OCI-LY3 (cell line): ENCODE measurements around the gene CCDC102A.

Experiments
- CTCF ChIP-seq: fragments of 200-600, 300-600 bp; sonication (generic); IDR thresholded peaks from 2 replicates; pipeline ENCODE4 v1.5.1; 2014; ENCODE audit warnings: antibody characterized with exemption, low read length, low read depth
- EZH2phosphoT487 ChIP-seq: fragments of 200-600 bp; shearing (Covaris generic); IDR thresholded peaks from 2 replicates; pipeline ENCODE4 v1.6.1; 2018; ENCODE audit warnings: antibody characterized with exemption, mixed run types, low read depth

DNA sequence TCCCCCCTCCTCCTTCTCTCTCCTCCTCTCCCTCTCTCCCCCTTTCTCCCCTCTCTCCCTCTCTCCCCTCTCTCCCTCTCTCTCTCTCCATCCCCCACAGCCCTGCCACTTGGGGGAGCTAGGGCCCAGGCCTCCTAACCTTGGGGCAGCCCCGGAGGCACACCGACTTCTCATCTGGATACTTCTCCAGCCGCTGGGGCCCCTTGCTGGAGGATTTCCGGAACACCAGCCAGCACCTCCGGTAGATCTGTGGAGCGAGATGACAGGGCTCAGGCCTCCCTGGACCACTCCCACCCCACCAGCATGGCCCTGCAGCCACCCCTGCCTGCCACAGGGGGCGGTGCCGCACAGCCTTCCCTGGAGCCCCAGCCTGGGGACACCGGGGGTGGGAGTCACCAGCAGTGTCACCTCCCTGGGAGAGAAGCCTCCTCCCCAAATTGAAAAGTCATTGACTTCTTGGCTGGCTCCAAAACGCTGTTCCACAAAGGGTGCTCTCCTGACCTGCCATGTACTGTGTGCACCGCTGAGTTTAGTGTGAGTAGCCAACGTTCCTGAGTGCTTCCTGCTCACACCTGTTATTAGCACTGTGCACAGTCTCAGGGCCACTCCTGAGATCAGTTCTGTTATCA lies 60.5 kb downstream of the CCDC102A start:
- TF ChIP-seq EZH2phosphoT487 = no peak
- TF ChIP-seq CTCF = peak; percentile 78
